Prostate gland (tissue), 2 donors: ENCODE measurements around the gene ITGAL. TPM values are rescaled to one million over a fixed set of nuclear protein-coding genes. Genes with fewer than 3 reads are reported as not detected.

Source experiments
- DNase-seq: peaks from one replicate; pipeline ENCODE4 v3.0.0-alpha.2; 2019; ENCODE audit warnings: low spot score
- H3K27ac ChIP-seq, 2 donors: fragments of 200-600 bp; sonication (generic); 2 replicates each; pipeline ENCODE4 v1.5.1; 2017 to 2019
- H3K27me3 ChIP-seq: fragments of 200-600 bp; sonication (generic); replicated peaks from 2 replicates; pipeline ENCODE4 v1.5.1; 2019; ENCODE audit not compliant: insufficient read depth
- H3K36me3 ChIP-seq, 2 donors: fragments of 200-600 bp; sonication (generic); 1 replicate in 1 of 2; 2 replicates in 1 of 2; pipeline versions ENCODE4 v1.5.1 to v1.8.1; 2017 to 2019
- H3K4me1 ChIP-seq: fragments of 200-600 bp; sonication (generic); replicated peaks from 2 replicates; pipeline ENCODE4 v1.5.1; 2019
- H3K4me3 ChIP-seq, 2 donors: fragments of 200-600 bp; sonication (generic); 2 replicates each; pipeline ENCODE4 v1.5.1; 2017 to 2019
- H3K9me3 ChIP-seq: fragments of 200-600 bp; sonication (generic); 2 replicates; pipeline ENCODE4 v1.5.1; 2017
- POLR2A ChIP-seq: fragments of 450-650 bp; IDR thresholded peaks from one replicate; pipeline ENCODE4 v1.6.1; 2016; ENCODE audit warnings: antibody characterized with exemption, mild to moderate bottlenecking
- POLR2AphosphoS5 ChIP-seq: sonication (generic); formaldehyde crosslinking; IDR thresholded peaks from one replicate; pipeline ENCODE4 v1.6.1; 2017; ENCODE audit warnings: antibody characterized with exemption
- WGBS: methylation state at CpG from one replicate; pipeline ENCODE4 v1.1.5; 2018; 5-methylcytosine and 5-hydroxymethylcytosine counted together
- intact Hi-C: fragments of 100-400 bp; cut with DNase I; formaldehyde crosslinking; loops from one replicate; pipeline ENCODE4 v1.14.2; 2022
- total RNA-seq, 2 donors: library from RNA; depleted of rRNA; stranded (reverse); fragments of >200 nt; gene quantifications; one replicate each; pipeline ENCODE4 v1.1.0, GENCODE V29; 2016
- TF ChIP-seq, protein P1 (sequence below), 4 experiments: fragments of 200-600 bp in 2 of 4; fragments of 450-650 bp in 2 of 4; sonication (generic) in 2 of 4; IDR thresholded peaks; 1 replicate in 3 of 4; 2 replicates in 1 of 4; pipeline ENCODE4 v1.5.1; 2016 to 2019; ENCODE audit warnings: antibody characterized with exemption in 4 of 4, mild to moderate bottlenecking in 2 of 4, moderate library complexity in 2 of 4

ITGAL gene
- total RNA-seq, 2 donors from 2014 or later, result 2.5 to 12.7 TPM

DNA sequence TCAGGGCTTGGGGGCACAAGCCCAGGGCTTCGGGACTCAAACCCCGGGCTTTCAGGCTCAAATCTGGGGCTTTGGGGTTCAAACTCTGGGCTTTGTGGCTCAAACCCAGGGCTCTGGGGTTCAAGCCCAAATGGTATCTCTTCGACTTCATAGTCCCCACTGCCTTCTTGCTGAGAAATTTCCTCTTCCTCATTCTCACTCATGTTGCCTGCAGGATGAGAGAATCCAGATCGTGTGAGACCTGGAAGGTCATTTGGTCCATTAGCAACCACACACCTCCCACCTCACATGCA lies 53.2 kb downstream of the ITGAL start:
- Histone ChIP-seq H3K4me3 (peak overlapping the region; percentile 77 to 94), H3K4me1 (no peaks in the 10 kb centered on the region), H3K27ac (peak overlapping the region; percentile 96 to 99), H3K36me3 (peaks cover 0 to 4% of the 10 kb centered on the region in 2 donors), H3K27me3 (no peaks in the 10 kb centered on the region), H3K9me3 (no peaks in the 10 kb centered on the region)
- WGBS, result 46% methylated on average over 4 of the region's 4 CpGs
- no peak for DNase-seq
- intact Hi-C loops, result loop anchor here (5.0 kb wide), 1 partner anchor 93 kb away; the partner anchor contains the start of gene DCTPP1
- TF ChIP-seq, protein P1, sequence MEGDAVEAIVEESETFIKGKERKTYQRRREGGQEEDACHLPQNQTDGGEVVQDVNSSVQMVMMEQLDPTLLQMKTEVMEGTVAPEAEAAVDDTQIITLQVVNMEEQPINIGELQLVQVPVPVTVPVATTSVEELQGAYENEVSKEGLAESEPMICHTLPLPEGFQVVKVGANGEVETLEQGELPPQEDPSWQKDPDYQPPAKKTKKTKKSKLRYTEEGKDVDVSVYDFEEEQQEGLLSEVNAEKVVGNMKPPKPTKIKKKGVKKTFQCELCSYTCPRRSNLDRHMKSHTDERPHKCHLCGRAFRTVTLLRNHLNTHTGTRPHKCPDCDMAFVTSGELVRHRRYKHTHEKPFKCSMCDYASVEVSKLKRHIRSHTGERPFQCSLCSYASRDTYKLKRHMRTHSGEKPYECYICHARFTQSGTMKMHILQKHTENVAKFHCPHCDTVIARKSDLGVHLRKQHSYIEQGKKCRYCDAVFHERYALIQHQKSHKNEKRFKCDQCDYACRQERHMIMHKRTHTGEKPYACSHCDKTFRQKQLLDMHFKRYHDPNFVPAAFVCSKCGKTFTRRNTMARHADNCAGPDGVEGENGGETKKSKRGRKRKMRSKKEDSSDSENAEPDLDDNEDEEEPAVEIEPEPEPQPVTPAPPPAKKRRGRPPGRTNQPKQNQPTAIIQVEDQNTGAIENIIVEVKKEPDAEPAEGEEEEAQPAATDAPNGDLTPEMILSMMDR (IDR thresholded peaks at IDR 0.05), result no peak
- TF ChIP-seq POLR2AphosphoS5, result no peak
- TF ChIP-seq POLR2A, result no peak

DNA sequence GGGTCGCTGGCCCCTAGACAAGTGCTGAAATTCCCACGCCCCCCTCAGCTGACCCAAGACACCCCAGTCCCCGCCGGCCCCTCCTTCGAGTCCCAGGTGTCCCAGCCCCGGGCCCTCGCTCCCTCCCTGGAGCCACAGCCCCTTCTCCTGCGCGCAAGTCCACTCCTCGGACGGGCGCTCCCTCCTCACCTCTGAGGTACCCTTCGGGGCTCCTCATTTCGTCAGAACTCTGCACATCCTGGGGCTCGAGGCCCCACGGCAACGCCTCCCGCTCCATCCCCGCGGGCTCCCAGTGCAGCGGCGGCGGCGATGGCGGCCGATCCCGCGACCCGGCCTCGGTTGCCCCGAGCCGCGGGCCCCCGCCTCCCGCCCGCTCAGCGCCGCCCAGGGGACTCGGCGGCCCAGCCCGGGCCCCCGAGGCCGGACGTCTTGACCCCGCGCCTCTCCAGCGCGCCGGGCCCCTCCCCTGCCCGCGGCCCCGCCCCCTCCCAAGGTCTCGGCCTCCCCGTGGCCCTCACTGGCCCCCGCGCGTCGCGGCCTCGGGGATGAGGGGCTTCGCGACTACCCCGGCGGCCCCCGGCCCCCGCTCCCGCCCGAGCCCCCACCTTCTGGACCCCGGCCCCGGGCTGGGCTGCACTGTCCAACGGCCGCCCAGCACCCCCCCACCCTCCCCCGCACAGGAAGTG lies 53.7 kb downstream of the ITGAL start, which contains the start of gene ZNF768:
TSS of gene ZNF768 (minus strand) at position 430 of the 686 bp plus-strand sequence. CDS start at position 277, 153 bp downstream.
- Histone ChIP-seq H3K27me3 (no peaks in the 10 kb centered on the region), H3K9me3 (no peaks in the 10 kb centered on the region), H3K36me3 (peaks cover 0 to 4% of the 10 kb centered on the region in 2 donors), H3K27ac (peak within 1 kb of the TSS; percentile 96 to 99), H3K4me3 (peak within 1 kb of the TSS; percentile 77 to 94), H3K4me1 (no peaks in the 10 kb centered on the region)
- TF ChIP-seq POLR2A, result no peak
- no peak for TF ChIP-seq POLR2AphosphoS5
- TF ChIP-seq, protein P1 (IDR thresholded peaks at IDR 0.05), result no peak
- WGBS, result 2% methylated on average over 55 of the region's 73 CpGs
- intact Hi-C loops, result loop anchor here (5.0 kb wide), 1 partner anchor 94 kb away; the partner anchor contains the start of gene DCTPP1
- DNase-seq, result no peak

DNA sequence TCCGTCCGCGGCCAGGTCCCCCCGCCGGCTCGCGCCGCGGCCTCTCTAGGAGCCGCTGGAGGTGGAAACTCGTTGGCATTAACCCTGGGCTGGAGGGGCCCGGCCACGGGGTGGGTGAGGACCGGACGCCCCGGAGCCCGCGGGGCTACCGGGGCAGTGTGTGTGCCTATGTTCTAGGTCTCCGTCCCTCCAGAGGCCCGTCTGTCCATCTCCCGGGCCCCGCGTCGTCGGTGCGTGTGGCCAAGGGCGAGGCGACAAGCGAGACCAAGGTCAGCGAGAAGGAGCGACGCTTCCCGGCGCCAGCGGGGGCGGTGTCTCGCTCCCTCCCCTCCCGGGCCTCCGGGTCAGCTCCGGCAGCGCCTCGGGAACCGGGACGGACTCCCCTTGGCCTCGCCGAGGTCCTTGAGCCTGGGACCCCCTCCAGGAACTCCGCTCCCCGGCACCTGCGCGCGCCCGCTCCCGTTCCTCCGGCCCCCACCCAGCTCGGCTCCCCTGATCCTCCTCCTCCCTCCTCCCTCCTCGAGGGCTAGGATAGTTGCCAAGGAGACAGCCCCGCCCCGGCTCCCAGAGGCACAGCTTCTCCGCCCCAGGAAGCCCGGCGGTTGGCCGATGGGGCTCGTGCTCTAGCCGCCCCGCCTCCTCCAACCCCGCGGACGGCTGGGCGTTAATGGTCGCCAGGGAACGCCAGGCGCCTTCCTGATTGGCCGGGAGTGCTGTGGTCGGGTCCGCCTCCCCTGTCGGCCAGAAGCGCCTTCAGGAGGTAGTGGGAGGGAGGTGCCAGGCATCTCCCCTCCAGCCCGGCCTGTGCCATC lies 54.5 kb downstream of the ITGAL start:
- Histone ChIP-seq H3K27ac (peak overlapping the region; percentile 96 to 99), H3K27me3 (no peaks in the 10 kb centered on the region), H3K36me3 (peaks cover 0 to 4% of the 10 kb centered on the region in 2 donors), H3K4me1 (no peaks in the 10 kb centered on the region), H3K4me3 (peak overlapping the region; percentile 77 to 94), H3K9me3 (no peaks in the 10 kb centered on the region)
- peak; percentile 99 for DNase-seq
- intact Hi-C loops, result loop anchor here (5.0 kb wide), 1 partner anchor 95 kb away; the partner anchor contains the start of gene DCTPP1
- TF ChIP-seq POLR2AphosphoS5, result peak; percentile 94
- TF ChIP-seq, protein P1 (IDR thresholded peaks at IDR 0.05), result peak in 2 of 4 experiments; percentile 41 to 50
- peak; percentile 42 for TF ChIP-seq POLR2A
- WGBS, result under 1% methylated on average over 36 of the region's 79 CpGs

DNA sequence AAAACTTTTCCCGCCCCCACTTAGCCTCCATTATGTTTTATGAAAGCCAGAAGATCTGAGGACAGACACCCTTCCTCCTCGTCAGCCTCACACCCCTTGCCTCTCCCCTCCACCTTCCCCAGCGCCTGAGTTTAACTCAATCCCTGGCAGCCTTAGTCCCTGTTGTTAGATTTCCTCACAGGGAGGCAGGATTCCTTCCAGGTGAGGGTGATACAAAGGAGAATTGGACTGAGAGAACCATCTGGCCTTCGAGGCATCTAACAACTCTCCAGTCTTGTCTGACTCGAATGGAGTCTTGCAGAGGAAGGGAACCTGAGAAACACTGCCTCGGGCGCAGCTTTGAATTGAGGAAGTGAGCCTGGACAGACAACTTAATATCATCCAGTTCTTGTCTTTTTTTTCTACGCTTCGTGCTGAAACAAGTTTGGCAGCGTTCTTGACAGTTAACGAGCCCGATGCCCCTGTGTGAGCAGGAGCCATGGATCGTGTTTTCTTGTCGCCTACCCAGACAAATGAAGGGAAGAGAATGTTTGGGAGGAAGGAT lies 55.2 kb downstream of the ITGAL start:
- no peaks in the 10 kb centered on the region for H3K4me1 ChIP-seq
- TF ChIP-seq POLR2AphosphoS5 (no peak), POLR2A (no peak)
- TF ChIP-seq, protein P1 (IDR thresholded peaks at IDR 0.05), result no peak
- H3K27ac ChIP-seq, result peak overlapping the region; percentile 96 to 99
- DNase-seq, result peak; percentile 75
- intact Hi-C loops, result loop anchor here (5.0 kb wide), 1 partner anchor 95 kb away; the partner anchor contains the start of gene DCTPP1
- H3K9me3 ChIP-seq, result no peaks in the 10 kb centered on the region
- peak overlapping the region; percentile 77 to 94 for H3K4me3 ChIP-seq
- WGBS, result 7% methylated on average over 14 of the region's 14 CpGs
- H3K27me3 ChIP-seq, result no peaks in the 10 kb centered on the region
- peaks cover 0 to 4% of the 10 kb centered on the region in 2 donors for H3K36me3 ChIP-seq
